Measurements from ENCODE around the gene CCDC60.

CCDC60 gene

DNA sequence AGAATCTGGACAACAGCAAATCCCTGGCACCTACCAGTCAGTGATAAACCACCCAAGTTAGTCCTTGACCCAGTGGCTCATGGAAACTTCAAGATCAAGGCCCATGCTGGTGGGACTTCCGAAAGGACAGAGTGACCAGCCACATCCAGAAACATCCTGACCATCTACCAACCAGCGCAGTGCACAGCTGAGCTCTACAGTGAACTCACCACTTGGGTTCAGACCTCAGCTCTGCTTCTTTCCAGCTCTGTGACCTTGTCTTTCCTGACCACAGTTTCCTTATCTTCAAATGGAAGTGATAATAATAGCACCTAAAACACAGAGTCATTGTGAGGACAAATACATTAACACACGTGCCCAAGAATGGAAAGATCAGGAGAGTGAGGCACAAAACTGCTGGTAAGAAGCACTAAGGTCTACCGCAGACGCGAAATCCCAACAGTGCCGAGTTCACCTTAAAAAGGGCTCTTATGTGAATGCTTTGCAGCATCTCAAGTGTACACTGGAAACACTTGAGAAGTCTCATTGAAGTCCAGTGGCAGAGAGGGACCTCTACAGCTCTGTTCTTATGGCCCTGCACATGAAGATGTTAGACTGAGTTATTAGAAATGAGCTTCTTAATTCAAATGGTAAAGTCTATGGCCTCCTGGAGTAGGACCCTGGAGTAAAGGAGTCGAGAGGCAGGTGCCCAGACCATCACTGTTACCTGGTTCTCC, 128.8 kb downstream of the CCDC60 start:
- in situ Hi-C loops (cut with MboI; ENCODE audit: low pct_unique_long_range_greater_than_20kb, low sequenced_read_pairs, unreplicated experiment): no loop called here
- TF ChIP-seq, protein P1, sequence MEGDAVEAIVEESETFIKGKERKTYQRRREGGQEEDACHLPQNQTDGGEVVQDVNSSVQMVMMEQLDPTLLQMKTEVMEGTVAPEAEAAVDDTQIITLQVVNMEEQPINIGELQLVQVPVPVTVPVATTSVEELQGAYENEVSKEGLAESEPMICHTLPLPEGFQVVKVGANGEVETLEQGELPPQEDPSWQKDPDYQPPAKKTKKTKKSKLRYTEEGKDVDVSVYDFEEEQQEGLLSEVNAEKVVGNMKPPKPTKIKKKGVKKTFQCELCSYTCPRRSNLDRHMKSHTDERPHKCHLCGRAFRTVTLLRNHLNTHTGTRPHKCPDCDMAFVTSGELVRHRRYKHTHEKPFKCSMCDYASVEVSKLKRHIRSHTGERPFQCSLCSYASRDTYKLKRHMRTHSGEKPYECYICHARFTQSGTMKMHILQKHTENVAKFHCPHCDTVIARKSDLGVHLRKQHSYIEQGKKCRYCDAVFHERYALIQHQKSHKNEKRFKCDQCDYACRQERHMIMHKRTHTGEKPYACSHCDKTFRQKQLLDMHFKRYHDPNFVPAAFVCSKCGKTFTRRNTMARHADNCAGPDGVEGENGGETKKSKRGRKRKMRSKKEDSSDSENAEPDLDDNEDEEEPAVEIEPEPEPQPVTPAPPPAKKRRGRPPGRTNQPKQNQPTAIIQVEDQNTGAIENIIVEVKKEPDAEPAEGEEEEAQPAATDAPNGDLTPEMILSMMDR (IDR thresholded peaks at IDR 0.05; ENCODE audit: extremely low read depth, insufficient read depth, missing control alignments): no peak

DNA sequence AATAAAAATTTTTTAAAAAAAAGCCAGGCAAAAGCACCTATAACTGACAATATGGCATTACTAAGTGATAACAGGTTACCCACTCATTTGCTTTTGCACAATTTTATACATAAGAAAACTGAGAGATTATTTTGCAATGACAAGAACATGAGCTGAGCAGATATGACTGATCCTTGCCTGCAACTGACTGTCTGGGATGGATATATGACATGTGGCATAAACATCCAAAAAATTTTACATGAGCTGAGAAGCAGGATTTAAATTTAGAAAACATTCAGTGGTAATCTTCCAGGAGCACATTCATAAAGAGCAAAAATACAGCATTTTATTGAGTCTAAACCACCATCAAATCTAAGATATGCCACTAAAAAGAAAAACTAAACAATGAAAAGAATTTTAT, 133.8 kb downstream of the CCDC60 start:
- no peak for DNase-seq (ENCODE audit: low spot score)
- in situ Hi-C loops (cut with MboI; ENCODE audit: low pct_unique_long_range_greater_than_20kb, low sequenced_read_pairs, unreplicated experiment): no loop called here
- TF ChIP-seq, protein P1 (IDR thresholded peaks at IDR 0.05; ENCODE audit: extremely low read depth, insufficient read depth, missing control alignments): no peak

More for the DNA sequence above, 128.8 kb downstream of the CCDC60 start:
- DNase-seq (ENCODE audit: low spot score): no peak

DNA sequence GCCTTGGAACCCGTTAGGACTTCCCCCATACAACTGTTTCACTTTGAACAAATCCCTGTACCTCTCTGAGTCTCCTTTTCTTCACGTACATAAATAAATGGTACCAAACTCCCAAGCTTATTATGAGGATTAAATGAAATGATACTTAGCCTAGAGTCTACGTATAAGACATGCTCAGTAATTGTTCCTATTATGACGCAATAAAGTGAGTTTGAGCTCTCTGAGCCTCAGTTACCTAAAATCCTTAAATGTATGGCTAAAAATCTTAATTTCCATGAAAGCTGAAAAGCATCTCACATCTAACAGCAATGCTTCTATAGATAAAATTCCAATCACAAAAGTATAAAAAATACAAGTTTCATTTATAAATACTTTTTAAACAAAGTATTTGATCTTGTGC, 141.1 kb downstream of the CCDC60 start:
- no peak for DNase-seq (ENCODE audit: low spot score)
- in situ Hi-C loops (cut with MboI; ENCODE audit: low pct_unique_long_range_greater_than_20kb, low sequenced_read_pairs, unreplicated experiment): no loop called here
- TF ChIP-seq, protein P1 (IDR thresholded peaks at IDR 0.05; ENCODE audit: extremely low read depth, insufficient read depth, missing control alignments): no peak

DNA sequence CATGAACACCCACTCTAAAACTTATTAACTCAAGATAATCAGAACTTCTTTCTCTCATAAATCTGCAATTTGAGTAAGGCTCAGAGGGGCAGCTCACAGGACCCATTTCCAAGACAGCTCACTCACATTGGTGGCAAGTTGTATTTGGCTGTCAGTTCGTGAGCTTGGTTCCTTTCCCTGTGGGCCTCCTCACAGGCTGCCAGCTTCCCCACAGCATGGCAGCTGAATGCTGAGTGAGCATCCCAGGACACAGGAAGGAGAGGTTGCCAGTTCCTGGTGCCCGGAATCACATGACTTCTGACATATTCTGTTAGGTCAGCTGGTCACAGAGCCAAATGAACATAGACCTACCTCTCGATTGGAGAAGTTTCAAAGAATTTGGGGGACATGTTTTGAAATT, 142.4 kb downstream of the CCDC60 start:
- in situ Hi-C loops (cut with MboI; ENCODE audit: low pct_unique_long_range_greater_than_20kb, low sequenced_read_pairs, unreplicated experiment): no loop called here
- DNase-seq (ENCODE audit: low spot score): no peak
- TF ChIP-seq, protein P1 (IDR thresholded peaks at IDR 0.05; ENCODE audit: extremely low read depth, insufficient read depth, missing control alignments): no peak

DNA sequence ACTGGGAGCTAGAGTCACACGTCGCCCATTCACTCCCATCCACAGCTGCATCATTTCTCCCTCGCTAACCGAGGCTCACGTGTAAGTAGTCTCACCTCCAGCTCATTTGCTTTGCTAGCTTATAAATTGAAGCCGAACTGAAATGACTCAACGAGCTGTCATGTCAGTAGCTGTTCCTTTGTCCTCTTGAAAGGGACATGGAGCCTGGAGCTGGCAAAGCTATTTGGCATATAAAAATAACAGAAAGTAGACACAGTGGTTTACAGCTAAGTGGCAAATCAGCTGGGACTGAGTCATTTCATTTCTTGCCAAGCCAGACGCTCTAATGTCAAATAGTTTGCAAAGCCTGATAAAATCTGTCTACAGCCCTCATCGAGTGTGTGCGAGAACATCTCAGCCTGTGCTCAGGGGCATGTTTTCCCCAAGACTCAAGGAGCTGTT, 144.6 kb downstream of the CCDC60 start:
- in situ Hi-C loops (cut with MboI; ENCODE audit: low pct_unique_long_range_greater_than_20kb, low sequenced_read_pairs, unreplicated experiment): no loop called here
- no peak for DNase-seq (ENCODE audit: low spot score)
- TF ChIP-seq, protein P1 (IDR thresholded peaks at IDR 0.05; ENCODE audit: extremely low read depth, insufficient read depth, missing control alignments): no peak

DNA sequence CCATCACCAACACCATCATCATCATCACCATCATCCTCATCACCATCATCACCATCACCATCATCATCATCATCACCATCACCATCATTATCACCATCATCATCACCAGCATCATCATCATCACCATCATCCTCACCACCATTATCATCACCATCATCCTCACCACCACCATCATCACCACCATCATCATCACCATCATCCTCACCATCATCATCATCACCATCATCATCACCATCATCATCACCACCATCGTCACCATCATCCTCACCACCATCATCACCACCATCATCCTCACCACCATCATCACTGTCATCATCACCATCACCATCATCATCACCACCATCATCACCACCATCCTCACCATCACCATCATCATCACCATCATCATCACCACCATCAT, 146.0 kb downstream of the CCDC60 start:
- in situ Hi-C loops (cut with MboI; ENCODE audit: low pct_unique_long_range_greater_than_20kb, low sequenced_read_pairs, unreplicated experiment): no loop called here
- TF ChIP-seq, protein P1 (IDR thresholded peaks at IDR 0.05; ENCODE audit: extremely low read depth, insufficient read depth, missing control alignments): no peak
- DNase-seq (ENCODE audit: low spot score): no peak
